GDM1 (cell line): ENCODE results near the gene TKT.

Experiments
- DNase-seq: peaks from one replicate; lab custom pipeline; 2025; lab: John Stamatoyannopoulos, UW

Gene TKT

DNA sequence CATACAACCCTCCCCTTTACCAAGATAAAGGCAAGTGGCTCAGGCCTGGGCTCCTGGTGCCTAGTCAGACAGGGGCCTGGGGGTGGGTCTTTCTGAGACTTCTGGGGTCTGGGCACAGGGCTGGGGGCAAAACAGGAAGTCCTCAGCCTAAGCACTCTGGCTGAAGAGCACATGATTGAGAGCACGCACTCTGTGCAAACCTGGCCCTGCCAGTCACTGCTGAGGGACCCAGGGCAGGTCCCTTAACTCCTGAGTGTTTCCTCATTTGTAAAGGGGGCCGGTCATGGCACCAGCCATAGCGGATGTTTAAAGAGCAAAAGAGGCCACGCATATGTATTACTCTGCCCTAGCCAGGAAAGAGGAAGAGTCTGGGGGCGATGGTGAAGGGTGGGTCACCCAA, 16.0 kb downstream of the TKT start:
- DNase-seq: no peak

DNA sequence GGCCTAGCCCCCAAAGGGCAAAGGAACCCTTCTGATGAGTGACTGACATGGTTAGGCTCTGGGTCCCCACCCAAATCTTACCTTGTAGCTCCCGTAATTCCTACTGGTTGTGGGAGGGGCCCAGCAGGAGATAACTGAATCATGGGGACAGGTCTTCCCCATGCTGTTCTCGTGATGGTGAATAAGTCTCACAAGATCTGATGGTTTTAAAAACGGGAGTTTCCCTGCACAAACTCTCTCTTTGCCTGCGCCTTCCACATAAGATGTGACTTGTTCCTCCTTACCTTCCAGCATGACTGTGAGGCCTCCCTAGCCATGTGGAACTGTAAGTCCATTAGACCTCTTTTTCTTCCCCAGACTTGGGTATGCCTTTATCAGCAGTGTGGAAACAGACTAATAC, 16.9 kb downstream of the TKT start:
- DNase-seq: no peak

DNA sequence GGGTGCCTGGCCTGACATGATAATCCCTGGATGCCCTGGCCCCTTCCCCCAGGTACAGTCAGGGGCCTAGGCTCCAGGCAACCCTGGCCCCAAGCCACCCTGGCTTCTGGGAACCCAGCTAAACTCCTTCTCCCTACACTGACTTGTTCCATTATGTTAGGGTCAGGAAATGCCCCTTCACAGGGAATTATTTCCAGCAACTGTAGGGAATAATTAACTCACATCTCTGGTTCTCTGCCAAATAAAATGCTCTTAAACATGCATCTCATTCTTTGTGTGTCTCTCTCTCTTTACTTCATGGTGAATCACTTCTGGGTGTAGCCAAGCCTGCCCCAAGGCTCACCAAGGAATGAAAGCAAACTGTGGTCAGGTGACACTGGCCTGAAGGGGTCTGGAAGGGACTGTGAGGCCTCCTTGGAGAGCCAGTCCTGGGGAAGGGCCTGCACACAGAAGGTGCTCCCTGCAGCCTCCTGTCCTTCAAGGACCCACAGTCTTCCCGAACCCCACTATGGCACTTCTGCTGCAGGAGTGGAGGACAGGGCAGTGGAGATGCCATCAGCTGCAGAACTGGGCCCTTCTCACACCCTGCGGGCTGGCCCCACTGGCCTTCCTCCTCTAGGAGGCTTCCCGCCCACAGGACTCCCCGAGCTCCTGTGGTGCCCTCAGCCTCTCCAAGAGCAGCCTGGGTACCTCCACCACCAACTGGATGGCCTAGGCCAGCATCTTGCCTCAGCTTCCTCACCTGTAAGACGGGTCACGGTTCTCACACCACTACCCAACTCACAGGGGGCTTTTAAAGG, 17.6 kb downstream of the TKT start:
- no peak for DNase-seq

DNA sequence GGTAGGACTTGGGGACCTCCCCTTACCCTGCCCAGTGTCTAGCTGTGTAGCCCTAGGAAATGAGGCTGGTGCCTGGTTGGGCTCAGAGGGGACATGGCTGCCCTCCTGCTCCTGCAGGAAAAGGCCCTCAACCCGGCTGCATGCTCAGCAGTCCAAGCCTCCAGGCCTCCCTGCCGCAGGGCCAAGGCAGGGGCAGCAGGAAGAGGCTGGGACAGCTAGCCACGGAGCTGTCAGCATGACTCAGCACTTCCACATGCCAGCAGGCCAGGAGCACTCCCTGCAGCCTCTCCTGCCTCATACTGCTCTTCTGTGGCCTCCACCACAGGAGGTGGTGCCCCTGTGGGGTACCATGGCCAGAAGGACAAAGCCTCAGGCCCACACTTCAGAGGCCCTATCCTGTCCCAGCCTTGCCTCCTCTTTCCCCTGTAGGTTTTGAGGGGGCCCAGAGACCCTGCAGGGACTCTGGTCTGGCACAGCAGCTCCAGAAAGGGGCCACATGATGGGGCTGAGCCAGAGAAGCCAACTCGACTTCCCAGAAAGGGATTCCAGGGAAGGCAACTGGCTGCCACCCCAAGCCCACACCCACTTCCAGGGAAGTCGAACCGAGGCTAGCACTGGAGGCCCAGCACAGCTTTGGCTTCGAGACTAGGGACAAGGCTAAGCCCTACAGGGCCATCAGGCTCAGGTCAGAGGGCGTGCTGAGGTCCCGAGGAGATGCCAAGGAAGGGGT, 19.5 kb downstream of the TKT start:
- DNase-seq: peak; percentile 67

DNA sequence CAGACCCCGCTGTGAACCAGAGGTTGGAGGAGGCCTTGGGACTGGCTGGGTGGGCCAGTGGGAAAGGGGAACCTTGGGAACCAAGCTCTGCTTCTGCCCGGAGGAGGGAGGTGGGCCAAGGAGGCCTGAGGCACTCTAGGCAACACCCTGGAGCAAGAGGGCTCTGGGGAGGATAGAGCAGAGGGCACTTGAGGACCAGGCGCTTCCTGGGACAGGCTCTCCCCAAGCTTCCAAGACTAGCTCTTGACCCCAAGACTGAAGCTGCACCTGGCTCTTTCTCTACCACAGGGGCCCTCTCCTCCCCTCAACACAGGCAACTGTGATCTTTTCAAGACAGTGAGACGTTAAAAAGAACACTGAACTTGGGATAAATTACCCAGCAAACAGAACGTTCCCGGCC, 20.3 kb downstream of the TKT start:
- DNase-seq: no peak

DNA sequence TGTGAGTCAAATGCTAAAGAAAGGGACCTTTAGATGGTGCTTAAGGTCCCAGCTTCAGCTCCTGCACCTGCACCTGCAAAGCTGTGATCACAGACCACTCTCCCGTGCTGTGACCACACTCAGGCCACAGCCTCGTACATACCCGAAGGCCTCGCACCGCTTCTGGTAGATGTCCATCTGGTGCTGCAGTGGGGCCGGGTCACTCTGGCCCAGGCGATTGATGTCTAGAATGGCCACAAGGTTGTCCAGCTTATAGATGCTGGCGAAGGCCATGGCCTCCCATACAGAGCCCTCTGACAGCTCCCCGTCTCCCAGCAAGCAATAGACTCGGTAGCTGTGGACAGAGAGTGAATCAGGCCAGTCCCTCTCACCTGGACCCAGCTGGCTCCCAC, 21.0 kb downstream of the TKT start:
- DNase-seq: no peak

DNA sequence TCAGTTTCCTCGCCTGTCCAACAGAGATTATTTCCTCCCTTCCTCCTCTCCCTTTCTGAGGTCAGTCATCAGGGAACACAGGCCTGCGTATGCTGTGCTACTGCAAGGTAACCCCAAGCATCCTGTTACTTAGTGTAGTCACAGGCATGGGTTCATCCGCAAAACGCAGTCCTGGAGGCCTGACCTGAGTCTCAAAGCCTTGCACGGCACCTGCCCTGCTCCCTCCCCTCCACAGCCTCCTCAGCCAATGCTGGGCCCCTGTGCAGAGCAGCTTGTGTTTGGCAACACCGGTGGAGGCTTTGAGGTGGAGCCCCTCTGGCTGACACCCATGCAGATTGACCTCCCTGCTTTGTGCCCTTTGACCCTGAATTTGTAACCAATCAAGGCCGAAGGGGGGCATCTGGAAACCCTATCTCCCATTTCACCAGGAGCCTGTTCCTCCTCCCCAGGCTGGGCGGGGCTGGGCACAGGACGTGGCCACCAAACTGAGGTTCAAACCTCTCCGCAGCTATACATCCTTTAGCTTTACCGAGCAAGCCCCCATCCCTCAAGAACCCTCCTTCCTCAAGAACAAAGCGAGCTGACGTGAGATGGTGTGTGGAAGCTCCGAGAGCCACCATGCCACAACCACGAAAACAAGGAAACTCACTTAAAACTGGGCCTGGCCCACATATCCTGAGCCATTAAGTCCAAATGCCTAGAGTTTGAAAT, 21.5 kb downstream of the TKT start:
- no peak for DNase-seq

DNA sequence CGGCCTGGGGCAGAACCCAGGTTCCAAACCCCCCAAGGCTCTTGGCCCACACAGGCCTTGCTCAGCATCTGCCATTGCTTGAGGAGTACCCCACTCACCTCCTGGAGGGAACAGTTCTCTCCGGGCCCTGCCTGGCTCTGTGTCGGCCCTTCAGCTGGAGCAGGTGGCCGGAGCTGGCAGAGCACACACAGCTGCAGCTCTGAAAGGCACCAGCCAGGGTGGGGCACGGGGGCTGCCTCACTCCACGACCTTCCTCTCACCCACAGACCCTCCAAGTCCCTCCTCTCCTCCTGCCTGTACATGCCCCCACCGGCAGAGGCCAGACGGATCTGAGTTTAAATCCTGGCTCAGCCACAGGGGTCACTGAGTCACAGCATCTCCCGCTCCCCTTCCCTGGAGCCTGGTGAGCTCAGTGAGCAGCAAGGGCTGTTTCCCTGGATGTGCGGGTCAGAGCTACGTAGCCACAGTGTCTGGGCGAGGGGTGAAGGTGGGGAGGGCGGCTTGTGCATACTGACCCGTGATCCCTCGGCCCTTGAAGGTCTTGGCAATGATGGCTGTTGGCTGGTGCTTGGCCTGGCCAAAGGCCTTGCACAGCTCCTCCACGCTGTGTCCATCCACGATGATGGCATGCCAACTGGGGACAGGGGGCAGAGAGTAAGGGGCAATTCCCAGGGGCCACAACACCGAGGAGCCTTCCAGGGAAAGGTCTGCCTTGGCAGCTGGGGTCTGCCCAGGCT, 23.0 kb downstream of the TKT start:
- no peak for DNase-seq

DNA sequence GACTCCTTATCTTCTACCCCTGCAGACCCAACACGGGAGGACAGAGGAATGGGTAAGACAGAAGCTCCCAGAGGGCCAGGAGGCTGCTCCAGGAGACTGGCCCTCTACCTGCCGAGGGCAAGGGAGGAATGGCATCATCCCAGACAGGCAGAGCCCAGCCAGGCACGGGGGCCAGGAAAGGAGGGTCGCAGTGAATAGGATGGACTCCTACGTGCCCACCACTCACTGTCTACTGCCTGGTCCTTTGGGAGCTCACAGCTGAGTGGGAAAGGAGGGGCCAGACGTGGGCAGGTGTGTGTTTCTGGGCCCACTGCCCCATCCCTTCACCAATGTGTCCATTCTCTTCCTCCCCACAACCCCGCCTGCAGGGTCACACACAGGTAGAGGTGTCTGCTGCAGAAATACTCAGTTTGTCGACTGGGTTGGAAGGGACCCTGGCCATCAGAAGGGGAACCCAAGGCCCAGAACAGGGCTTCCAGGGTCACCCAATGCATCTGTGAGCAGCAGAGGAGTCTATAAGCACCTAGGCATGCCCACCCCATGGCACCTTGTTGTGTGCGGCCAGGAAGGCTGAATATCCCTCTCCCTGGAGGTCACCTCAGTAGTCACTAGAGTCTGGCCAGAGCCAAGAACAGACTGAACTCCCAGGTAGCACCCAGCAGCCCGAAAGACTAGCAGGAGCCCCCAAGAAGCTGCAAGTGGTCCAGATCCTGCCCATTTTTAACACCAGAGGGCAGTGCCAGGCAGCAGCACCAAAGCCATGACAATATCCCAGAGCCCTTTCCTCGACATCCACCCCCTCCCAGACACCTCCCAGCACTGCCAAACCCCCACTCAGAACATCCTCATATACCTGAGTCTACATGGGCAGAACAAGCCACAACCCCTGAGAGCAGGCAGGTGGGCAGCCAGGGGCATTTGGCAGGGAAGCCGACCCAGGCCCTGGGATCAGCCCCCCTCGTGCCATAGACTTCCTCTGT, 24.0 kb downstream of the TKT start:
- no peak for DNase-seq

DNA sequence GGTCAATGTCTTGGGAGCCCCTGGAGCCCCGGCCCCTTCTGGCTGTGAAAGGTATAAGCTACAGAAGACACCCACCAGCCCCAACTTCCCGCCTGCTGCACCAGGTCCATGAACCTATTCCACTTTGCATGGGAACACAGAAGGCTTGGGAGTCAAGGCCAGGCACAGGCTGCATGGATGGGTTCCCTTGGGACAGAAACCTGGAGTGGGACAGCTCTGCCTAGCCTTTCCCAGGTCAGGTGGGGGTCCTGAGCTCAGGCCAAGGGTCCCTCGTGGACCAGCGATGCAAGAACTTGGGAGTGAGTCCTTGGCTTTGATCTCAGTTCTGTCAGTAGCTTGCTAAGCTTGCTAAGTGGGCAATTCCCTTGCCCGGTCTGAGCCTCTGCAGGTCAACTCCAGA, 25.0 kb downstream of the TKT start:
- DNase-seq: no peak

DNA sequence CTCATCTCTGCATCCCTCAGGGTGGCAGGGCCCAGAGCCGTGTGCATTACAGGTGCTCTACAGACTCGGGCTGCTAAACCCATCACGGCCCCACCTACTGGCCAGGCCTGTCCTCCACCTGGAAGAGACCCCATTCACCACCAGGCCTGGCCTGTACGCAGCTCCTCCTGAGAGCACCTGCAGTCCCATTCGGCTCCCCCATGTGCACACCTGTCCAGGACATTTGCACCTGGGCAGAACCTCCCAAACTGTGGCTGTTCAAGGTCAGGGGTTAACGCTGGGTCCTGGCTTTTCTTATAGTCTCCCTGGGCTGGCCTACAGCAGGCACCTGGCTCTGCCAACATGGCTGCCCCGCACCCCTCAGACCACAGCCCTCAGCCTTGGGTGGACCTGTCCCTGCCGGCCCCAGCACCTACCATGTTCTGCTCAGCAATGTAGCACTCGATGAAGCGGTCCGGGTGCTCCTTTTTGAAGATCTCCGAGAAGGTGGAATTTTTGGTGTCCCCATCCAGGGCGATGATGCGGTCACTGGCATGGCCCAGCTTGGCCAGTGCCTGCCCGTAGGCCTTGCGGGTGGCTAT, 25.7 kb downstream of the TKT start:
- DNase-seq: no peak

DNA sequence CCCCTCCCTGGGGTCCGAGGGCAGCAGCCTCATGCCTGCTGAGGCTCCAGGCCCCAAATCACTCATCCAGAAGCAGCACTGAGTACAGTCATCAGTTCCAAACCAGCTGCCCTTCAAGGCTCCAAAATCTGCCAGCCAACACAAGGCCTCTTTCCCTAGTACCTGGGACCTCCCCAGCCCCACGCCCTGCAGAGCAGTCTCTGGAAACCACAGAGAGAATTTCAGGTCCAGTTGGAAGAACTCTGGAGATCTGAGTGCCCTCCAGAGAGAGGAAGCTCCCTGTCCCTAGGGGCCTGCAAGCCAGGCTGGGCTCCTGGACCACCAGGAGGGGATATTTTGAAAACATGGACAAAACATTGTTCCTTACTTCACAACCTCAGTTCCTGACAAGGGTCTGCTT, 26.2 kb downstream of the TKT start:
- DNase-seq: no peak

DNA sequence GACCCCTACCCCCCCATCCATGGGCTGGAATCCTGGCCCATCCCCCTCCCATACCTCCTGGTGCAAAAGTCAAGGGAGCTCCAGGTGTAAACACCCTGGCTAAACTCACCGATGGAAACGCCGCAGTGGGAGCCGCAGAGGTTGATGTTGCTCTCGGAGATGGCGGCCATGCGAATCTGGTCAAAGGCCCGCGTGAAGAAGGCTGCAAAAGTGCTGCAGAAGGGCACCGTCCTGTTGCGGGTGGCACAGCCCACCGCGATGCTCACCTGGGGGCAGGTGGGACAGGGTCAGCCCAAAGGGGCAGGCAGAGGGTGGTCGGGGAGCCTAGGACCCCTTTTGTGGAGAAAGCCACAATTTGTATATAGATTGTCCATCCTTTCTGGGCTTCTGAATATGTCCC, 26.7 kb downstream of the TKT start:
- DNase-seq: no peak

DNA sequence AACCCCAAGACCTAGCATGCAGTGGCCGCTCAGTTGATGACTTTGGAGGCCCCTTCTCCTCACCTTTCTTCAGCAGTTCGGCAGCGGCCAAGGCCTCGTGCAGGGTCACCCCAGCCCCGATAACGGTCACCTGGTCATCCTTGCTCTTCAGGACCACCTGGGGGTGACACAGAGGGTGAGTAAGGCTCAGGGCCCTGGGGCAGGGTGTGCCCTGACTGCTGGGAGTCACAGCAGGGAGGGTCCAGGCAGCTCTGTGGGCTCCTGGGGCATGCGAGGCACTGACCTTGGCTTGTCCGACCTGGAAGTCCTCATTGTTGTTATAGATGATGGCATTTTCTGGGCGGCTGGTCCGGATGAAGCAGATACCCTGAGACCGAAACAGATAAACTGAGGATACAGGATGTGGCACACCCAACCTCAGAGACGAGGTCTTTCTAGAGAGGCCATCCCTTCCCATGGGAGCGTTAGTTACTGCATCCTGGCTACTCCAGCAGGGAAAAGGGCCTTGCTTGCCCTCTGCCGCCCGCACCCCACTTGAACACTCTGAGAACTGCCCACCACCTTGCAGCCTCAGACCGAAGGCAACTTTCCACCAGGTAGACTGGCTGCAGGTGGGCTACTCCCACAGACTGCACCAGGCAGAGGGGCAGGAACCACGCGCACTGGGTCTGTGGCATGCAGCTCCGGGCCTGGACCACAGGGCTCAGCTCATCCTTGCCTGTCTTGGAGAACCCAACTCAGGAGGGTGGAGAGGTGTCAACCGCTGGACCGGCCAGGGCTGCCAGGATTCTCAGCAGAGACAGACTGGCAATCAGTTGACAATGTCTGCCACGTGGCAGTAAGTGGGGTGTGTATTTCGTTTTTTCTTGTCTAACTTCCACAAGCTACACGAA, 27.6 kb downstream of the TKT start:
- DNase-seq: no peak

DNA sequence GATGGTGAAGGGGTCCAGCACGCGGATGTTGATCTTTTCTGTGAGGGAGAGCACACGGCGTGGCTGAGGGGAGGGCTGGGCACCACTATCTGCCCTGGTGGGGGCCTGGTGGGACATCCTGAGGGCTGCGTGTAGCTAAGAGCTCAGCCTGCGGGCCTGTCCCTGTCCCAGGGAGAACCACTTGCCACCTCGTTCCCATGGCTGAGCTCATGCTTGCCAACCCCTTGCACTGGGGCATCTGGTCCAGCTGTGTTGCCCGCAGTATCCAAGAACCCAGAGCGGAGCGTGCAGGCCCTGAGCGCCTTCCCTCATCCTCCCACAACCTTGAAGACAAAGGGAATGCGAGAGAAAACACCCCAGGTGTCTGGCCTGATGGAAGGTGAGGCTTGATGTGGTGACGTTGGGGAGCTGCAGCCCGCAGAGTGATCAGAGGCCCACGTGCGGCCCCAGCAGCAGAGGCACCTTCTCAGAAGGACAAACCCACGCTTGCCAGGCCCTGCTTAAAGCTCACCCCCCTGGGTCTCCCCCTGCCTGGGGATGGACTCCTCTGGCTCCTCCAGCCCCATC, 28.9 kb downstream of the TKT start:
- no peak for DNase-seq

DNA sequence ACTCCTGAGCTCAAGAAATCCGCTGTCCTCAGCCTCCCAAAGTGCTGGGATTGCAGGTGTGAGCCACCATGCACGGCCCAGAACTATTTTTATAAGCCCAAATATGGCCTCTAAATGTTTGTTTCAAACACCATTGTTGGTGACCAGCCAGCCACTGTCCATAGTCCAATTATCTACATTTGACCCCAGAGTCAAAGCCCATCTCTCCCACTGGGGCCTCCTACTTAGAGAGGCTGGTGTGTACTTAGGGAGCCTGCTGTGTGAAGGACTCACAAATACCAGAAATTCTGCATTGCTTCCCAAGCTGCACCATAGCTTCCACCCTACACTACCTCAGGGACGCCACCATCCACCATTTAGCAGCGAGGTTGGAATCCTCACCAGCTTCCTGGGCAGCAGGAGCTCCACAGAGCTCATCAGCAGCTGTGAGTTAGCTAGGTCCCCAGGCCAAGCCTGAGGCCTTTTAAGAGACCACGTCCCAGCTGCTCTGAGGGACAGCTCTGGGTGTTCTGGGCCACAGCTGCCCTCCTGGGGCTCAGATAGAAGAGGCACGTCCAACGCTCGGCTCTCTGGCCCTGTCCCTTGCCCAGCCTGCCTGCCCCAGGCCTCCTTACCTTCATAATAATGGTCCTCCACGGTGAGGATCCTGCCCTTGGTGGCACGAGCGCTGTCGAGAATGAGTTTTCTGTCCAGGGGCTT, 29.5 kb downstream of the TKT start:
- no peak for DNase-seq

DNA sequence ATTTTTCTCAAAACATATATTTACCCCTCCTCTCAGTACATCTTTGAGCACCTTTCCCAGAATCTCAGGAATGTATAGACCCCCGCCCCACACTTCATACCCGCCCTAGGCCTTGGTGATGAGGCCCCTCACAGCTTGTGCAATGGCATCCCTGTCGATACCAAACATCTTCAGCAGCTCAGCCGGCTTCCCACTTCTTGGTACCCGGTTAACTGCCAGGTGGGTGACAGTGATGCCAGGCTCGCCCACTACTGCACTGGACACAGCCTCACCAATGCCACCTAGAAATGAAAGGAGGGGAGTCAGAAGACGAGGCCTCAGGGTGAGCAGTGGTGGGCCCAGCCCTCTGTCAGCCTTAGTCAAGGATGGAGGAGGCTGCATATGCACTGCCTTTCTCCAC, 30.2 kb downstream of the TKT start:
- no peak for DNase-seq

DNA sequence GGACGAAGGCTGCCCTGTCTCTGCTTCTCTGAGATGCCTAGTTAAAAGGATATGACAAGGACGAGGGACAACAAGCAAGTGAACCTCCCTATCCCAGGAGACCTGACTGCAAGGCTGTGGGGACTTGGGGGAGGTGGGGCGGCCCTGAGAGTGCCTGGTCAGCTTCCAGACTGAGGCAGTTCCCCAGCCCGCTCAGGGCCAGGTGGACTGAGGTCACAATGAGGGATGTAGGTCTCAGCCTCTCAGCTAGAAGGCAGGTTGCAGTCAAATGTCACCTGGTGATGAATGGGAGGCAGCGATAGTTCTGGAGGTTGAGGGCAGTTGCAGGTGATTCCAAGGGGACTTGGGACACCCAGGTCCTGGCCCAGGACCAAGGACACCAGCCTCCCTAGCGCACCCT, 30.6 kb downstream of the TKT start:
- no peak for DNase-seq

DNA sequence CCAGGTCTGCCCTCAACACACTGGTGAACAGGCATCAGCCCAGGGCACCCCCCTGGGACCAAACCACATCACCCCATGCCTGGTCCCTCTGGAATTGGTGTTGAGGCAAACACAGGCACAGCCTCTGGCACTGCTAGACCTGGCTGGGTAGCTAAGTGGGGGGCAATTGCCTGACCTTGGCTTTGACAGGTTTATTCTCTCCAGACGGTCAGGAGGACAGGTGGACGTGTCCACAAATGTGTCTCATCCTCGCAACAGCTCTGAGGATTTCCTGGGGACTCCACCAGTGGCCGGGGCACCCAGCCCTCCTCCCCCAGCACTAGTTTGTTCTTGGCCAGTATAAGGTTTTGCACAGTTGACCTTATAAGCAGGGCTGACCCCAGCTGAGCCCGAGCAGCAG, 31.3 kb downstream of the TKT start:
- no peak for DNase-seq
